Measurements from ENCODE around the gene SLC24A1. TPM values are rescaled to one million over a fixed set of nuclear protein-coding genes. Genes with fewer than 3 reads are reported as not detected.

SLC24A1 gene
- 1 to 10 TPM; 4.2 to 4.3 TPM for total RNA-seq

DNA sequence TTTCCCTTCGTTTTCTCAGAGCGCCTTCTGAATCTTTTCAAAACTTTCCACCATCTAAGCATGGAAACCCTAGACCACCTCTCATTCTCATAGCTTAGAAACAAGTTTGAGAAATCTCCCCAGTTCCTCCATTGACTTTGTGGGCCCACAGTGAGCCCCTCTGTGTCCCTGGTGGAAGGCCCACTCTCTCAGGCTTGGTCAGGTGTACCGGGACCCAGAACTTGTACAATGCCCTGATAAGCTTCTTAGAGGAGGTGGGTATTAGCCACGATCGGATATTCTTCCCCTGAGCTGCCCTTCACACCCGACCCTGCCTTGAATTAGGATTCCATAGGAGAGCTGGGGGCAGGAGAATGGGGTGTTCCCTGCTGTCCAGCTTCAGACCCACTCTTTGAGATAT lies at the start of gene SLC24A1:
Gene SLC24A1, plus strand, starts transcription at position 301 of the 400 bp plus-strand sequence. CDS start 2,143 bp downstream, outside the sequence.
- no peak for DNase-seq
- Mint-ChIP-seq H3K36me3 (no peaks in the 10 kb centered on the region), H3K27me3 (peaks cover 3% of the 10 kb centered on the region), H3K4me3 (no peak within 1 kb of the TSS), H3K27ac (no peak within 1 kb of the TSS), H3K9me3 (ENCODE audit: low read depth) (no peaks in the 10 kb centered on the region), H3K4me1 (peaks cover 3% of the 10 kb centered on the region)
- CTCF ChIA-PET, result interaction anchor here (0.9 to 4.0 kb wide), 2 partner anchors 10 to 16 kb away, joined by 4 to 11 read pairs; no protein-coding TSS in a partner anchor
- ATAC-seq, result no peak

DNA sequence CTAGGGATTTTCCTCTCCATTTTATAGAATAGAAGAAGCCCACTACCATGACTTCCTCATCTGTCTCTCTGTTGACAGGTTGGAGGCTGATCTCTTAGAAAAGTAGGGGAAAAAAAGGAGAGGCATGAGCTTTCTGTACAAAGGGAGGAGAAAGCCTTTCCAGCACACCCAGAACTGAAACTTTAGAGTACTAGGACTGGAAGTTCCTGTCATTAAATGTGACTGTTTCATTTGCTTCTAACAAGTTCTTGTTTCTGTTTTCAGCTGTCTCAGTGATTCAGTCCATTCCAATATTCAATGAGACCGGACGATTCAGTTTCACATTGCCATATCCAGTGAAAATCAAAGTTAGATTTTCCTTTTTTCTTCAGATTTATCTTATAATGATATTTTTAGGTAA lies 49.8 kb upstream of the SLC24A1 start:
- ATAC-seq, result no peak
- Mint-ChIP-seq H3K4me1 (no peaks in the 10 kb centered on the region), H3K9me3 (ENCODE audit: low read depth) (no peaks in the 10 kb centered on the region), H3K4me3 (no peak overlapping the region), H3K36me3 (peaks cover 27% of the 10 kb centered on the region), H3K27me3 (no peaks in the 10 kb centered on the region), H3K27ac (no peak overlapping the region)
- DNase-seq, result no peak
- CTCF ChIA-PET, result no interaction called here

DNA sequence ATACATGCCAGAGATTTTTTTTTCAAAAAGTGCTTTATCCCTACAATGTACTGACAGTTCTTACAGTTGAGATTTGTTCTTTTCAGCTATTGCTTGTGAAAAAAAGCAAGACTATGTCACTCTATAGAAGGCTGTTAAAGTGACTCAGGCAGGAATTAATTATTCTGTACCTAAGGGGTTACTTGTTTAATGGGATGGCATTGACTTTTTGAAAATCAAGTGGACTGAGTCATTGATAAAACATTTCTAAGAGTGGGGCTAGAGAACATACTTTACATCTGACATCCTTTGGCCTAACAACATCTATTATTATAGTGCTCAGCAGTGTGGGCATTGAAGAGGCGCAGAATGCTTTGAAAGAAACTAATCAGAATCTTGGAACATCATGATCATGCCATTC lies 45.1 kb upstream of the SLC24A1 start:
- CTCF ChIA-PET, result no interaction called here
- Mint-ChIP-seq H3K27me3 (no peaks in the 10 kb centered on the region), H3K4me3 (no peak overlapping the region), H3K27ac (no peak overlapping the region), H3K4me1 (peaks cover 7% of the 10 kb centered on the region), H3K9me3 (ENCODE audit: low read depth) (no peaks in the 10 kb centered on the region), H3K36me3 (peaks cover 39% of the 10 kb centered on the region)
- DNase-seq, result no peak
- ATAC-seq, result no peak

DNA sequence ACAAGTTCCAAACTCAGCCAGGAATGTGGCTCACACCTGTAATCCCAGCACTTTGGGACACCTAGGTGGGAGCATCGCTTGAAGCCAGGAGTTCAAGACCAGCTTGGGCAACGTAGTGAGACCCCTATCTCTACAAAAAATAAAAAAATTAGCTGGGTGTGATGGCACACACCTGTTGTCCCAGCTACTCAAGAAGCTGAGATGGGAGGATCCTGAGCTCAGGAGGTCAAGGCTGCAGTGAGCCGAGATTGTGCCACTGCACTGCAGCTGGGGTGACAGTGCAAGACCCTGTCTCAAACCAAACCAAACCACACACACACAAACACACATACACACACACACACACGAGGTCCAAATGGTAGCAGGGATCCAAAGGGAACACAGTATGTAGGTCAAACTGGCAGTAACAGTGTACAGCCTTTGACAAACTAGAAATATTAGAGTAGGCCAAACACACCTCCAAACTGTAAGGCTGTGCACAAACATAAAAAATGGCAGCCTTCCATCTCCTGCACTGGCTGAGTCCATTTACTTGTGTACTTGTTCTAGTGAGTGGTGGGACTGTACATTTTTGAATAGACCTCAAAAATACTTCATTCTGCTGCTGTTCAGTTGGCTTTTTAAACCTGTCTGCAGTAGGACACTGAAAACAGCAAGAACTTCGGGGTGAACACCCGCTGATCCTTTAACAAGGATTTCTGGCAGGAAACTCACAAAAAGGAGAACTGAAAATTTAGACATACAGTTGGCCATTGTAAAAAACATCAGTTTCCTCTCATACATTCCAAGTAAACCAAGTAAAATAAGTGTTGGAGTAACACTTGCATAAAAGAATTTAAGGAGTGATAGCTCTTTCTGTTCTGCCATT lies 44.4 kb upstream of the SLC24A1 start:
- CTCF ChIA-PET, result no interaction called here
- peaks cover 7% of the 10 kb centered on the region for H3K4me1 Mint-ChIP-seq
- ATAC-seq (no peak), DNase-seq (no peak)
- H3K27ac Mint-ChIP-seq, result no peak overlapping the region
- no peak overlapping the region for H3K4me3 Mint-ChIP-seq
- no peaks in the 10 kb centered on the region for H3K9me3 Mint-ChIP-seq (ENCODE audit: low read depth)
- H3K36me3 Mint-ChIP-seq, result peaks cover 46% of the 10 kb centered on the region
- H3K27me3 Mint-ChIP-seq, result no peaks in the 10 kb centered on the region

DNA sequence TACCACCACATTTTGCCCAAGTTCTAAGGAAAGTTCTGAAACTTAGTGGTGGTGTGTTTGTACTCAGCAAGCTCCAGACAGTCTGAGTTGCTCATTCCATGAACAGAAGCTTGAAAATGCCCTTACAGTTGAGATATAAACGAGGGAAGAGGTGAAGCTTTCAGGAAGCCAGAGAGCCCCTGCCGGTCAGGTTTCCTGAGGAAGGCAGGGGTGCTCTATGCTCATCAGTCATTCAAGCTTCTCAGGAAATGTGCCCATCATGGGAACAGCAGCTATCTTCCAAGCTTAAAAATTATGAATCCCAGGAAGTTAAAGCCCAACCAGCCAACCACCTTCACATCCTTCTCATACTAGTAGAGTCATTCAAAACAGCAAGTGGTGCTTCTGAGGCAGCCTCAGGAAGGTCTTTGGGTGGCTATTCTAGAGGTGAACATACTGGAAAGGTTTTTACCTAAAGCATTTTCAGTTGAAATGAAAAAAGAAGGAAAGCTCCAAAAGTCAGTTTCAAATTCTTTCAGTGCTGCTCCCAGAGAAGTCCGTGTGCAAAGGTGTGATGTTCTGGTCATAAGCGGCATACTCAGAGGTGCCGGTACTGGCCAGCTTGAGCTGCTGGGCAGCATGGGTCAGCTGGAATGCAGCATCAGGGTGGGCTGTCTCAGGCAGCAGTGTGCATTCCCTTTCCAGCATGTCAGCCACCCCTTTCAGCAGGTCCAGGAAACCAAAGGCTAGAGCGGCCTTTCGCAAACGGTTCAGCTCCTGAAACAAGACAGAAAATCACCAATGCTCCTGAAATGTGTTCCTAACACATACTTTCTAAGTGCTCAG lies 42.6 kb upstream of the SLC24A1 start:
- peaks cover 22% of the 10 kb centered on the region for H3K4me1 Mint-ChIP-seq
- DNase-seq (no peak), ATAC-seq (no peak)
- H3K4me3 Mint-ChIP-seq, result no peak overlapping the region
- peak overlapping the region; percentile 14 for H3K27ac Mint-ChIP-seq
- no peaks in the 10 kb centered on the region for H3K9me3 Mint-ChIP-seq (ENCODE audit: low read depth)
- CTCF ChIA-PET, result interaction anchor here (0.6 kb wide), 1 partner anchor 53 kb away, joined by 3 read pairs; no protein-coding TSS in a partner anchor
- H3K36me3 Mint-ChIP-seq, result peaks cover 61% of the 10 kb centered on the region
- no peaks in the 10 kb centered on the region for H3K27me3 Mint-ChIP-seq

DNA sequence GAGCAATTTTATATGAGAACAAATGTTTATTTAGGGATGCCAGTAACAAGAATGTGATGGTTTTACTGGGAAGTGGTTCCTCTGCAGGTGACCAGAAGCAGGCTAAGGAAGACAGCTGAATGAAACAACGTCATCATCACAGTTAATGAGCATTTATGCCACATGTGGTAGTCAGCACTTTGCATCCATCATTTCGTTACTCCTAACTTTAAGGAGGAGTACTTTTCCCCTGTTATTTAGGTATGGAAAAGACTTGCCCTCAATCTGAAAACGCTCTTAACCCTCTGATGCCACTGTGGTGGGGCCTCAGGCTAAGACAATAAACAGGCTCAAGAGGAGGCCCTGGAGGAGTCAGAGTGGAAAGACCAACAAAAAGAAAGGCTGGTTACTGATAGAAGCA lies 42.0 kb upstream of the SLC24A1 start:
- Mint-ChIP-seq H3K36me3 (peaks cover 63% of the 10 kb centered on the region), H3K4me1 (peaks cover 28% of the 10 kb centered on the region), H3K9me3 (ENCODE audit: low read depth) (no peaks in the 10 kb centered on the region), H3K4me3 (no peak overlapping the region), H3K27ac (no peak overlapping the region), H3K27me3 (no peaks in the 10 kb centered on the region)
- CTCF ChIA-PET, result interaction anchor here (1.2 kb wide), 1 partner anchor 40 kb away, joined by 3 read pairs; no protein-coding TSS in a partner anchor
- DNase-seq, result no peak
- no peak for ATAC-seq

DNA sequence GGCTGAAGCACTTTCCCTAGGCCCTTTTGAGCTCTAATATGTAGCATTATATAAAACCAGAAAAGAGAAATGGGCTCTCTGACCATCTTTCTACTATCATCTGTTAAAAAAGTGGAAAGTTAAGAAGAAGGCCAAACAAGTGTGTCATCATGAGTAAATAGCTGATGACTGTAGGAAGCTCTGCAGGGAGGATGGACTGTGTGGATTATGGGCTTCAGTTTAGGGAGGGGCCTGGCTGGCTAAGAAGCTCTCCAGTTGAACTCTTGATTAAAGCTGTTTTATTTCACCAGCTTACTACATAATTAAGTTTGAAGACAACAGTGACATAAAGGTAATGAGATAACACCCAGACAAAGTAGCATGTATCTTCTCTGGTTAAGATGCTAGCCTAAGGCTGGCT lies 41.5 kb upstream of the SLC24A1 start:
- peak overlapping the region; percentile 47 for H3K27ac Mint-ChIP-seq
- H3K9me3 Mint-ChIP-seq (ENCODE audit: low read depth), result no peaks in the 10 kb centered on the region
- H3K27me3 Mint-ChIP-seq, result no peaks in the 10 kb centered on the region
- H3K36me3 Mint-ChIP-seq, result peaks cover 63% of the 10 kb centered on the region
- CTCF ChIA-PET, result interaction anchor here (1.2 kb wide), 1 partner anchor 40 kb away, joined by 3 read pairs; no protein-coding TSS in a partner anchor
- ATAC-seq (no peak), DNase-seq (no peak)
- no peak overlapping the region for H3K4me3 Mint-ChIP-seq
- peaks cover 29% of the 10 kb centered on the region for H3K4me1 Mint-ChIP-seq

DNA sequence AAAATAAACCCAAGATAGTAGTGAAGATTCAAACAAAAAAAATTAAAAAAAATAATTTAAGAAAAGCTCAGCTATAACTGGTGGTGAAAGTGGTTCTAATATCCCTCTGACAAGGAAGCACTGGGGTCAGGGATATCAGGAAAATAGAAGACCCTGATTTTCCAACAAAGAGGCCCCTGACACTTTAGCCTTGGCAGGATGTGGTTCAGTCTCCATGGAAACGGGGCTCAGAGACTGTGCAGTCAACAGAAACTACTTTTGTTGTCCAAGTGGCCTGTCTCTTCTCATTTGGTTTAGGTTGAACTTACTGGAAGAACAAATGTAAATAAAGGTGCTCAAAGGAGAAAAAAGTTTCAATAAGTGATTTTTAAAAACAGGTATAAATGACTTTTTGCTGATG lies 38.0 kb upstream of the SLC24A1 start:
- Mint-ChIP-seq H3K9me3 (ENCODE audit: low read depth) (no peaks in the 10 kb centered on the region), H3K36me3 (peaks cover 61% of the 10 kb centered on the region), H3K4me3 (no peak overlapping the region), H3K27ac (peak overlapping the region; percentile 82), H3K4me1 (peaks cover 29% of the 10 kb centered on the region), H3K27me3 (no peaks in the 10 kb centered on the region)
- ATAC-seq, result peak; percentile 94
- CTCF ChIA-PET, result no interaction called here
- DNase-seq, result peak; percentile 84

DNA sequence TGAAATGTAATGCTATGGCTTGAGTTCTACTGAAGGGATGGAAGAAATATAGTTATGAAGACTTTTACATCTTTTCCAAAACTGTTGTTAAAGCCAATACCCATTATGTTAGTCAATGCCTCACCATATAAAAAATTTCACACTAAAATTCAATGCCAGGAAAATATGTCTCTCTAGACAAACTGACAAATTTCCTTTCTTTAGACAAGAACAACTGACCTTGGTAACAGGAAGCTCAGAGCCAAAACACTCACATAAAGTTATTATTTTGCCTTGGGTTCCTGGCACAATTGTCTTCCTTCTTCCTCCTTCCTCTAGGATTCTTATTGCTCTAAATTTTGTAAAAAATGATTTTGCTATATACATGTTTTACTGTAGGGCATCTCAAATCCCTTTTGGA lies 37.5 kb upstream of the SLC24A1 start:
- H3K27me3 Mint-ChIP-seq, result no peaks in the 10 kb centered on the region
- no peak for ATAC-seq
- CTCF ChIA-PET, result no interaction called here
- peaks cover 56% of the 10 kb centered on the region for H3K36me3 Mint-ChIP-seq
- peaks cover 29% of the 10 kb centered on the region for H3K4me1 Mint-ChIP-seq
- H3K27ac Mint-ChIP-seq, result peak overlapping the region; percentile 82
- H3K9me3 Mint-ChIP-seq (ENCODE audit: low read depth), result no peaks in the 10 kb centered on the region
- no peak overlapping the region for H3K4me3 Mint-ChIP-seq
- no peak for DNase-seq

DNA sequence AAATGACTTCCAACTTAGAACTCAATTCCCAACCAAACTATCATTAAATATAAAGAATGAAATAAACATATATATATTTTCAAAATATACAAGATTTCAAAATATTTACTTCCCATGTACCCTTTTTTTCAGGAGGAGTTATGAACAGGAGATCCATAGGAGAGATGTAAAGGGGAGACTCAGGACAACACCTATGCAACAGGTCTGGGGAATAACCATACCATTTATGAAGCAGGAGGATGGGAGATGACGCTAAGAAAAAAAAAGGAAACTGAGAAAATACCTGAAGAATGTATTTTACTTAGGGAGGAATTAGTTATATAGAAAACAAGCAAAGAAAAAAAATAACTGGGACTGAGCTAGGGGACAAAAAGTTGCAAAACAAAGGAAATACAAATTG lies 34.6 kb upstream of the SLC24A1 start:
- Mint-ChIP-seq H3K27ac (no peak overlapping the region), H3K4me1 (peaks cover 22% of the 10 kb centered on the region), H3K4me3 (no peak overlapping the region), H3K9me3 (ENCODE audit: low read depth) (no peaks in the 10 kb centered on the region), H3K36me3 (peaks cover 50% of the 10 kb centered on the region), H3K27me3 (no peaks in the 10 kb centered on the region)
- CTCF ChIA-PET, result interaction anchor here (1.1 to 1.4 kb wide), 2 partner anchors 9 to 11 kb away, joined by 3 to 4 read pairs; no protein-coding TSS in a partner anchor
- DNase-seq, result no peak
- no peak for ATAC-seq

DNA sequence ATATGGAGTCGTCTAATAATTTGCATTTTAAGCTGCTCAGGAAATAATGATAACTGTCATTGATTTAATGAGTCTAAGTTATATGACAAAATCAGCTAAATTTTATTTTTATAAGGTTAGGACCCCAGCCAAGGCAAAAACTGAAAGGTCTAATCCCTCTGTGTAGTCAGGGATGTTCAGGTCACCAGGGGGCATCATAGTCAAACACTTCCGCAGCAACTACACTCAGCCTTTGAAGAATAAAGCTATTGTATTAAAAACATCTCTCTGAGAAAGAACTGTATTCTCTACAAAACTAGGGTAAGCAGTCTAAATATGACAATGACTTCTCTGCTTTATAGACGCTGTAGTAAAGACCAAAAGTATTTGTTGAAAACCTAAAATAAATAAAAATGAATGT lies 25.8 kb upstream of the SLC24A1 start:
- H3K9me3 Mint-ChIP-seq (ENCODE audit: low read depth), result no peaks in the 10 kb centered on the region
- CTCF ChIA-PET, result interaction anchor here (0.8 to 3.2 kb wide), 6 partner anchors 9 to 261 kb away, joined by 3 to 14 read pairs (median 5); partner anchors contain the start of gene INTS14
- no peak overlapping the region for H3K27ac Mint-ChIP-seq
- H3K4me1 Mint-ChIP-seq, result peaks cover 3% of the 10 kb centered on the region
- ATAC-seq (no peak), DNase-seq (no peak)
- peaks cover 23% of the 10 kb centered on the region for H3K36me3 Mint-ChIP-seq
- no peak overlapping the region for H3K4me3 Mint-ChIP-seq
- H3K27me3 Mint-ChIP-seq, result no peaks in the 10 kb centered on the region

DNA sequence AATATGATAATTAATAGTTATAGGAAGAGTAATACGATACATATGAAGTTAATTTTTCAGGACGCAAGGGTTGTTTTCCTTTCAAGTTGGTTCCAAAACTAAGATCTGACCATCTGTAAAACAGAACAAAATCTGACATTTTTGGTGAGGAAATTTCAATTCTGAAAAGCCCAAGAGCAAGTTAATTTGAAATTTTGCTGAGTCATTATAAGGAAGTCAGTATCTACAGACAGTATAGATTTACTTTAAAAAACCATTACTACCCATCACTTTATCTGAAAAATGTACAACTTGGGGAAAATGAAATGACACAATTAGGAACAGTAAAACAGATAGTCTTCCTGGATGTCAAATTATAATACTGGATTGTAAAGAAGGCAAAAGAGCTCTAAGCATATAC lies 23.3 kb upstream of the SLC24A1 start:
- CTCF ChIA-PET, result interaction anchor here (0.6 kb wide), 1 partner anchor 11 kb away, joined by 3 read pairs; no protein-coding TSS in a partner anchor
- ATAC-seq (no peak), DNase-seq (no peak)
- H3K4me3 Mint-ChIP-seq, result no peak overlapping the region
- peaks cover 18% of the 10 kb centered on the region for H3K36me3 Mint-ChIP-seq
- H3K27me3 Mint-ChIP-seq, result no peaks in the 10 kb centered on the region
- H3K9me3 Mint-ChIP-seq (ENCODE audit: low read depth), result no peaks in the 10 kb centered on the region
- H3K27ac Mint-ChIP-seq, result peak overlapping the region; percentile 29
- H3K4me1 Mint-ChIP-seq, result peaks cover 3% of the 10 kb centered on the region

DNA sequence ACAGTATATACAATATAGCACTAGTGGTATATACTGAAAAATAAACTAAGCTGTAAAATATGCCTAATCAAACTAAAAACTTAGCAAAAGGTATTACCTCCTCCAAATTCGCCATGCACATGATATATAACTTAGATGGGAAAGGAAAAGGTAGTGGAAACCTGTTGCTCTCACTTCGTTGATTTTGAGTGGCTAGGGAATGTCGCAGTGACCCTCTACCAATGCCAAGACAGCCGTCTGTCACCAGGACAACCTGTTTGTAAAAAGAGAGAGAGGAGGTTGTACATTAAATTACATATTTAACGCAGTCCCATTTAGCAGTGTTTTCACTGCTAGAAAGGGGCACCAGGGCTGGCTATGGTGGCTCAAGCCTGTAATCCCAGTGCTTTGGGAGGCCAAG lies 22.1 kb upstream of the SLC24A1 start:
- Mint-ChIP-seq H3K27me3 (no peaks in the 10 kb centered on the region), H3K4me1 (peaks cover 3% of the 10 kb centered on the region), H3K9me3 (ENCODE audit: low read depth) (no peaks in the 10 kb centered on the region), H3K27ac (no peak overlapping the region), H3K4me3 (no peak overlapping the region), H3K36me3 (peaks cover 22% of the 10 kb centered on the region)
- no peak for DNase-seq
- ATAC-seq, result no peak
- CTCF ChIA-PET, result no interaction called here

Data from activated CD8-positive, alpha-beta memory T cell treated with anti-CD3 and anti-CD28 coated beads, Interleukin-2, amount 10 ng/mL, durations not matched to agents 7 days and 5 days (primary cell).